ENCODE results near the gene EPHB1. TPM values are rescaled to one million over a fixed set of nuclear protein-coding genes. Genes with fewer than 3 reads are reported as not detected.

The EPHB1 gene
- total RNA-seq, 1 experiment from 2014 or later: 0.86 TPM

GRCh38 chr3:135117977-135118376, 322.9 kb downstream of the EPHB1 start (continued):
- no peak for TF ChIP-seq TCF7L2 (IDR thresholded peaks at IDR 0.05; ENCODE audit: borderline replicate concordance, extremely low read depth, insufficient read depth, insufficient read length)
- no peak for TF ChIP-seq POLR2AphosphoS5 (IDR thresholded peaks at IDR 0.05; ENCODE audit: low read depth, low read length)
- no peak for TF ChIP-seq EZH2phosphoT487 (IDR thresholded peaks at IDR 0.05; ENCODE audit: borderline replicate concordance)
- no peak for TF ChIP-seq CEBPB (IDR thresholded peaks at IDR 0.05; ENCODE audit: low read depth)
- TF ChIP-seq SRF (IDR thresholded peaks at IDR 0.05; ENCODE audit: low read depth): no peak

- intact Hi-C loops (cut with micrococcal nuclease): no loop called here
- H3K27ac ChIP-seq (ENCODE audit: low read depth, low read length): no peak overlapping the region
- no peak for ATAC-seq
- RAD21 ChIA-PET (ENCODE audit: low non-redundant PET in 1 of 2, low total read pairs in 2 of 2, uncharacterized antibody in 2 of 2, unreplicated experiment in 2 of 2): no interaction called here
- H4K20me1 ChIP-seq (ENCODE audit: insufficient read depth): no peaks in the 10 kb centered on the region
- no peaks in the 10 kb centered on the region for H3K9me3 ChIP-seq (ENCODE audit: control insufficient read depth in 1 of 2, insufficient read depth in 1 of 2, low read depth in 1 of 2, low read length in 2 of 2)
- no peak overlapping the region for H3K4me2 ChIP-seq (ENCODE audit: low read length)
- no TSS peak for BruUV-seq (replicated peaks)
- H3K27me3 ChIP-seq (ENCODE audit: insufficient read depth, low read length): no peaks in the 10 kb centered on the region; the same call in 1 of the 2 replicates
- H2AFZ ChIP-seq (ENCODE audit: low read depth, low read length, poor library complexity, severe bottlenecking): no peak overlapping the region
- TF ChIP-seq SP1 (IDR thresholded peaks at IDR 0.05; ENCODE audit: low read depth) (no peak), FOSL1 (IDR thresholded peaks at IDR 0.05; ENCODE audit: low read depth) (no peak), ELF1 (IDR thresholded peaks at IDR 0.05; ENCODE audit: borderline replicate concordance, low read depth) (no peak), JUND (IDR thresholded peaks at IDR 0.05) (no peak), ATF3 (IDR thresholded peaks at IDR 0.05) (no peak), SIN3A (IDR thresholded peaks at IDR 0.05; ENCODE audit: low read depth) (no peak), CEBPB (IDR thresholded peaks at IDR 0.05; ENCODE audit: low read depth) (no peak), EGR1 (IDR thresholded peaks at IDR 0.05; ENCODE audit: low read depth) (no peak), EZH2 (IDR thresholded peaks at IDR 0.05) (no peak), EZH2phosphoT487 (IDR thresholded peaks at IDR 0.05; ENCODE audit: borderline replicate concordance) (no peak), CBX3 (IDR thresholded peaks at IDR 0.05; ENCODE audit: low read depth) (no peak), REST (IDR thresholded peaks at IDR 0.05; ENCODE audit: low read depth) (no peak)
- TF ChIP-seq, protein P1, sequence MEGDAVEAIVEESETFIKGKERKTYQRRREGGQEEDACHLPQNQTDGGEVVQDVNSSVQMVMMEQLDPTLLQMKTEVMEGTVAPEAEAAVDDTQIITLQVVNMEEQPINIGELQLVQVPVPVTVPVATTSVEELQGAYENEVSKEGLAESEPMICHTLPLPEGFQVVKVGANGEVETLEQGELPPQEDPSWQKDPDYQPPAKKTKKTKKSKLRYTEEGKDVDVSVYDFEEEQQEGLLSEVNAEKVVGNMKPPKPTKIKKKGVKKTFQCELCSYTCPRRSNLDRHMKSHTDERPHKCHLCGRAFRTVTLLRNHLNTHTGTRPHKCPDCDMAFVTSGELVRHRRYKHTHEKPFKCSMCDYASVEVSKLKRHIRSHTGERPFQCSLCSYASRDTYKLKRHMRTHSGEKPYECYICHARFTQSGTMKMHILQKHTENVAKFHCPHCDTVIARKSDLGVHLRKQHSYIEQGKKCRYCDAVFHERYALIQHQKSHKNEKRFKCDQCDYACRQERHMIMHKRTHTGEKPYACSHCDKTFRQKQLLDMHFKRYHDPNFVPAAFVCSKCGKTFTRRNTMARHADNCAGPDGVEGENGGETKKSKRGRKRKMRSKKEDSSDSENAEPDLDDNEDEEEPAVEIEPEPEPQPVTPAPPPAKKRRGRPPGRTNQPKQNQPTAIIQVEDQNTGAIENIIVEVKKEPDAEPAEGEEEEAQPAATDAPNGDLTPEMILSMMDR (IDR thresholded peaks at IDR 0.05 in 2 of 3, conservative IDR thresholded peaks at IDR 0.05 in 1 of 3; ENCODE audit: borderline replicate concordance in 1 of 3, insufficient read depth in 1 of 3, low read depth in 2 of 3, low read length in 2 of 3): no peak
- TF ChIP-seq, protein P2, sequence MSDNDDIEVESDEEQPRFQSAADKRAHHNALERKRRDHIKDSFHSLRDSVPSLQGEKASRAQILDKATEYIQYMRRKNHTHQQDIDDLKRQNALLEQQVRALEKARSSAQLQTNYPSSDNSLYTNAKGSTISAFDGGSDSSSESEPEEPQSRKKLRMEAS (IDR thresholded peaks at IDR 0.05): no peak
- TF ChIP-seq, protein P3, sequence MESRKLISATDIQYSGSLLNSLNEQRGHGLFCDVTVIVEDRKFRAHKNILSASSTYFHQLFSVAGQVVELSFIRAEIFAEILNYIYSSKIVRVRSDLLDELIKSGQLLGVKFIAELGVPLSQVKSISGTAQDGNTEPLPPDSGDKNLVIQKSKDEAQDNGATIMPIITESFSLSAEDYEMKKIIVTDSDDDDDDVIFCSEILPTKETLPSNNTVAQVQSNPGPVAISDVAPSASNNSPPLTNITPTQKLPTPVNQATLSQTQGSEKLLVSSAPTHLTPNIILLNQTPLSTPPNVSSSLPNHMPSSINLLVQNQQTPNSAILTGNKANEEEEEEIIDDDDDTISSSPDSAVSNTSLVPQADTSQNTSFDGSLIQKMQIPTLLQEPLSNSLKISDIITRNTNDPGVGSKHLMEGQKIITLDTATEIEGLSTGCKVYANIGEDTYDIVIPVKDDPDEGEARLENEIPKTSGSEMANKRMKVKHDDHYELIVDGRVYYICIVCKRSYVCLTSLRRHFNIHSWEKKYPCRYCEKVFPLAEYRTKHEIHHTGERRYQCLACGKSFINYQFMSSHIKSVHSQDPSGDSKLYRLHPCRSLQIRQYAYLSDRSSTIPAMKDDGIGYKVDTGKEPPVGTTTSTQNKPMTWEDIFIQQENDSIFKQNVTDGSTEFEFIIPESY (IDR thresholded peaks at IDR 0.05; ENCODE audit: extremely low read depth, insufficient replicate concordance, low read length): no peak
- CTCF ChIA-PET: no interaction called here
- DNase-seq (ENCODE audit: low read depth, low spot score): no peak
- no peaks in the 10 kb centered on the region for H3K79me2 ChIP-seq (ENCODE audit: insufficient read depth, low read length)
- H3K36me3 ChIP-seq (ENCODE audit: control insufficient read depth in 1 of 2, insufficient read depth in 2 of 2, low read length in 2 of 2): no peaks in the 10 kb centered on the region
- H3K9ac ChIP-seq (ENCODE audit: low read length): no peak overlapping the region
- no peaks in the 10 kb centered on the region for H3K4me1 ChIP-seq (ENCODE audit: control insufficient read depth in 1 of 2, insufficient read depth in 2 of 2, low read length in 2 of 2)
- no peaks in the 10 kb centered on the region for H3K9me2 ChIP-seq (ENCODE audit: insufficient read depth)
- H3K4me3 ChIP-seq (replicated peaks in 1 of 2; ENCODE audit: low read depth in 1 of 2, low read length in 2 of 2): no peak overlapping the region
- POLR2A ChIA-PET: no interaction called here
Measured at GRCh38 chr3:135118792-135119191, 323.7 kb downstream of the EPHB1 start.

Measured in HCT116 (cell line).